Measurements from ENCODE around the gene GLDN. TPM values are rescaled to one million over a fixed set of nuclear protein-coding genes. Genes with fewer than 3 reads are reported as not detected.
A peak's percentile ranks its signal among the peaks of the same experiment; 100 is the strongest.

GLDN gene
- total and polyA plus RNA-seq, 2 experiments from 2014 or later, result 0.92 TPM; not detected in 1

DNA sequence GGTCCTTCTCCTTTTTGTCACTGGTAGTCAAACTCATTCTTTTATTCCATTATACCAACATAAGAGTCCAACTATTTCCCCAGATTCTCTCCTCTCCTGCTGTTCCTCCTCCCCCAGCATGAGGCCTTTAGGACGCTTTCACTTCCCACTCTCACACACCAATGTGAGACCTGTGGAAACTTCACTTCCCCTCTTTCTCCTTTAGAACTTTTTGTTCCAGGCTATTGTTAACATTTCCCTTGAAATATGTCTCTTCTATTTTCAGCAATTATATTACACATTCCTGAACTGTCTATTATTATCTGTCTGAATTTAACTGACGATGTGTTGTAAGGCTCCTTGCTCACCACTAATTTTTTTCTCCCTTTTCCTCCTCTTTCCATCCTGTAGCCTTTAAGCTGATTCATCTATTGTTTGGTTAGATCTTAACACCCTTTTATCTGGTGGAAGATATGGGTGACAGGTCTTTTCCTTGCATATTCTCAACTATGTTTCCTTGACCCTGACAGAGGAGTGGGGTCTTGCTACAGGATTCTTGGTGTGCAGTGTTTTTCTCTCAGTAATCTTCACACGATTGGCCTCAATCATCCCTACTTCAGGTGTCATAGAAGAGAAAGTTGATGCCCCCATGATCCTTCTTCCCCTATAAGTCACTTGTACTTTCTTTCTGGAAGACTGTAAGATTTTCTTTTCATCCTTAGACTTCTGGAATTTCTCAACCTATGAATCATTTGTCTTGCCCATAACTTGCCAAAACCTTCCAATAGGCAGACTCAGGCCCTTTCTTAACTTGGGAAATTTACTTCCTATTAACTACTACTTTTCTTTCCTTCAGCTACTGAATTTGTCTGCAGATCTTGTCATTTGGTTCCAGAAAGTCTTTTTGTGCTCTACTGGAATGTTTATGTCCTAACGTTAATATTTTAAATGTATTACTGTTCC is 9.0 kb upstream of the GLDN start:
- H3K27me3 ChIP-seq, result peaks cover under 1% of the 10 kb centered on the region
- H3K9me3 ChIP-seq (ENCODE audit: low read depth), result no peaks in the 10 kb centered on the region
- TF ChIP-seq, protein P1, sequence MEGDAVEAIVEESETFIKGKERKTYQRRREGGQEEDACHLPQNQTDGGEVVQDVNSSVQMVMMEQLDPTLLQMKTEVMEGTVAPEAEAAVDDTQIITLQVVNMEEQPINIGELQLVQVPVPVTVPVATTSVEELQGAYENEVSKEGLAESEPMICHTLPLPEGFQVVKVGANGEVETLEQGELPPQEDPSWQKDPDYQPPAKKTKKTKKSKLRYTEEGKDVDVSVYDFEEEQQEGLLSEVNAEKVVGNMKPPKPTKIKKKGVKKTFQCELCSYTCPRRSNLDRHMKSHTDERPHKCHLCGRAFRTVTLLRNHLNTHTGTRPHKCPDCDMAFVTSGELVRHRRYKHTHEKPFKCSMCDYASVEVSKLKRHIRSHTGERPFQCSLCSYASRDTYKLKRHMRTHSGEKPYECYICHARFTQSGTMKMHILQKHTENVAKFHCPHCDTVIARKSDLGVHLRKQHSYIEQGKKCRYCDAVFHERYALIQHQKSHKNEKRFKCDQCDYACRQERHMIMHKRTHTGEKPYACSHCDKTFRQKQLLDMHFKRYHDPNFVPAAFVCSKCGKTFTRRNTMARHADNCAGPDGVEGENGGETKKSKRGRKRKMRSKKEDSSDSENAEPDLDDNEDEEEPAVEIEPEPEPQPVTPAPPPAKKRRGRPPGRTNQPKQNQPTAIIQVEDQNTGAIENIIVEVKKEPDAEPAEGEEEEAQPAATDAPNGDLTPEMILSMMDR (IDR thresholded peaks at IDR 0.05; ENCODE audit: low read depth, low read length), result no peak
- no peak overlapping the region for H3K27ac ChIP-seq
- H3K36me3 ChIP-seq, result no peaks in the 10 kb centered on the region
- DNase-seq (ENCODE audit: low read depth in 1 of 2, low spot score in 1 of 2), result peak in 1 of 2 donors; percentile 70
- H3K4me1 ChIP-seq (ENCODE audit: low read depth), result peaks cover 14% of the 10 kb centered on the region
- H3K4me3 ChIP-seq, result no peak overlapping the region

DNA sequence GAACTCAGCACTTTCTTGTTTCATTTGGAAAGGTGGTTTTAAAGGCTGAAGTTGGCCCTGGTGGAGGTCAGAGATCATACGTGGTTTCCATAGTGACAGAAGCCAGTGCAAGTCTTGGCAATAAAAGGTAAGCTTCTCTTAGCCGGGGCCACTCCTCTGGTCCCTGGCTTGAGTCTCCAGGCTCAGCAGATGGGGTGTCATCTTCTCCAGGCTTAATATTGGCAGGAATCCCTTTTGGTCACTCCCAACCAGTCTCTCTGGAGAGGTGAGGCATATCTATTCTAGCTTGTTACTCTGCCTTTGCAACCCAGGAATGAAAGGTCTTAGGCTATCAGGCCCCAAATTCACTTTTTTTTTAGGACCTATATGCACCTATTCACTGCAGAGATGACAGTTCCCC is 7.9 kb upstream of the GLDN start:
- Histone ChIP-seq H3K4me1 (ENCODE audit: low read depth) (peaks cover 14% of the 10 kb centered on the region), H3K4me3 (no peak overlapping the region), H3K27ac (no peak overlapping the region), H3K36me3 (no peaks in the 10 kb centered on the region), H3K27me3 (peaks cover 5% of the 10 kb centered on the region), H3K9me3 (ENCODE audit: low read depth) (no peaks in the 10 kb centered on the region)
- TF ChIP-seq, protein P1 (IDR thresholded peaks at IDR 0.05; ENCODE audit: low read depth, low read length), result no peak
- no peak for DNase-seq (ENCODE audit: low read depth in 1 of 2, low spot score in 1 of 2)

- TF ChIP-seq, protein P1 (IDR thresholded peaks at IDR 0.05; ENCODE audit: low read depth, low read length), result no peak
- Histone ChIP-seq H3K27me3 (peaks cover 5% of the 10 kb centered on the region), H3K9me3 (ENCODE audit: low read depth) (no peaks in the 10 kb centered on the region), H3K4me1 (ENCODE audit: low read depth) (peaks cover 14% of the 10 kb centered on the region), H3K4me3 (no peak overlapping the region), H3K36me3 (no peaks in the 10 kb centered on the region), H3K27ac (no peak overlapping the region)
- peak in 1 of 2 donors; percentile 42 for DNase-seq (ENCODE audit: low read depth in 1 of 2, low spot score in 1 of 2)
Measured at GRCh38 chr15:51334011-51334451, 7.4 kb upstream of the GLDN start.

- H3K27me3 ChIP-seq, result peaks cover 12% of the 10 kb centered on the region
- no peaks in the 10 kb centered on the region for H3K36me3 ChIP-seq
- peaks cover 14% of the 10 kb centered on the region for H3K4me1 ChIP-seq (ENCODE audit: low read depth)
- H3K4me3 ChIP-seq, result no peak overlapping the region
- H3K9me3 ChIP-seq (ENCODE audit: low read depth), result no peaks in the 10 kb centered on the region
- no peak overlapping the region for H3K27ac ChIP-seq
- no peak for DNase-seq (ENCODE audit: low read depth in 1 of 2, low spot score in 1 of 2)
- TF ChIP-seq, protein P1 (IDR thresholded peaks at IDR 0.05; ENCODE audit: low read depth, low read length), result no peak
Measured at GRCh38 chr15:51335087-51335486, 6.4 kb upstream of the GLDN start.

- H3K36me3 ChIP-seq, result no peaks in the 10 kb centered on the region
- no peaks in the 10 kb centered on the region for H3K9me3 ChIP-seq (ENCODE audit: low read depth)
- H3K27ac ChIP-seq, result no peak overlapping the region
- DNase-seq (ENCODE audit: low read depth in 1 of 2, low spot score in 1 of 2), result peak in 1 of 2 donors; percentile 20
- peaks cover 14% of the 10 kb centered on the region for H3K4me1 ChIP-seq (ENCODE audit: low read depth)
- TF ChIP-seq, protein P1 (IDR thresholded peaks at IDR 0.05; ENCODE audit: low read depth, low read length), result no peak
- no peak overlapping the region for H3K4me3 ChIP-seq
- H3K27me3 ChIP-seq, result peaks cover 19% of the 10 kb centered on the region
Measured at GRCh38 chr15:51335538-51336410, 5.7 kb upstream of the GLDN start.

Measured in cardiac muscle cell (in vitro differentiated cells and primary cell).